Liver (tissue), 9 donors: ENCODE measurements around the gene TSPAN32. TPM values are rescaled to one million over a fixed set of nuclear protein-coding genes. Genes with fewer than 3 reads are reported as not detected.
A peak's percentile ranks its signal among the peaks of the same experiment; 100 is the strongest.

Experiments
- DNase-seq: peaks from one replicate; pipeline ENCODE4 v3.0.0-alpha.2; 2017; ENCODE audit warnings: low spot score
- H3K27ac ChIP-seq, 2 donors: one replicate each; pipeline ENCODE4 v1.7.0; 2013; ENCODE audit warnings: inconsistent platforms in 2 of 2, low read length in 2 of 2, control low read depth in 1 of 2, low read depth in 1 of 2, mild to moderate bottlenecking in 1 of 2
- H3K27me3 ChIP-seq, 4 donors: one replicate each; pipeline versions ENCODE4 v1.6.1 to v1.7.0; 2013; ENCODE audit warnings: low read length in 3 of 4, inconsistent platforms in 1 of 4, mild to moderate bottlenecking in 1 of 4, moderate library complexity in 1 of 4; ENCODE audit not compliant: control insufficient read depth in 4 of 4, insufficient read depth in 4 of 4
- H3K36me3 ChIP-seq, 4 donors: one replicate each; pipeline versions ENCODE4 v1.6.1 to v1.7.0; 2013; ENCODE audit warnings: low read length in 3 of 4, mild to moderate bottlenecking in 3 of 4, low read depth in 1 of 4, moderate library complexity in 1 of 4; ENCODE audit not compliant: control insufficient read depth in 4 of 4, insufficient read depth in 3 of 4
- H3K4me1 ChIP-seq, 4 donors: one replicate each; pipeline versions ENCODE4 v1.6.1 to v1.7.0; 2013; ENCODE audit warnings: low read length in 3 of 4, mild to moderate bottlenecking in 3 of 4, moderate library complexity in 1 of 4; ENCODE audit not compliant: control insufficient read depth in 4 of 4, insufficient read depth in 4 of 4
- H3K4me3 ChIP-seq, 3 donors: one replicate each; pipeline versions ENCODE4 v1.6.1 to v1.7.0; 2013; ENCODE audit warnings: low read length in 3 of 3, control low read depth in 1 of 3, low read depth in 1 of 3, mild to moderate bottlenecking in 1 of 3
- H3K9ac ChIP-seq, 2 donors: one replicate each; pipeline ENCODE4 v1.7.0; 2013; ENCODE audit warnings: low read length in 2 of 2, mild to moderate bottlenecking in 2 of 2, moderate library complexity in 2 of 2, control low read depth in 1 of 2, low read depth in 1 of 2
- H3K9me3 ChIP-seq, 4 donors: one replicate each; pipeline versions ENCODE4 v1.6.1 to v1.7.0; 2013; ENCODE audit warnings: low read length in 3 of 4; ENCODE audit not compliant: control insufficient read depth in 4 of 4
- ATF3 ChIP-seq: IDR thresholded peaks from 2 replicates; pipeline ENCODE4 v1.6.1; 2016; ENCODE audit warnings: antibody characterized with exemption
- EGR1 ChIP-seq, 2 donors: IDR thresholded peaks; 2 replicates each; pipeline ENCODE4 v1.6.1; 2016 to 2018; ENCODE audit warnings: antibody characterized with exemption in 2 of 2, low read depth in 2 of 2
- FOXA1 ChIP-seq: IDR thresholded peaks from 2 replicates; pipeline ENCODE4 v1.6.1; 2016; ENCODE audit warnings: antibody characterized with exemption
- FOXA2 ChIP-seq: IDR thresholded peaks from 2 replicates; pipeline ENCODE4 v1.6.1; 2016; ENCODE audit warnings: antibody characterized with exemption
- GABPA ChIP-seq, 2 donors: IDR thresholded peaks in 1 of 2; conservative IDR thresholded peaks in 1 of 2; 2 replicates each; pipeline ENCODE4 v1.6.1; 2016; ENCODE audit warnings: antibody characterized with exemption in 2 of 2, mild to moderate bottlenecking in 1 of 2, moderate library complexity in 1 of 2
- HNF4A ChIP-seq, 2 donors: conservative IDR thresholded peaks; 2 replicates each; pipeline ENCODE4 v1.6.1; 2016; ENCODE audit warnings: antibody characterized with exemption in 2 of 2, mild to moderate bottlenecking in 2 of 2
- HNF4G ChIP-seq: IDR thresholded peaks from 2 replicates; pipeline ENCODE4 v1.6.1; 2016; ENCODE audit warnings: antibody characterized with exemption
- JUND ChIP-seq, 2 donors: IDR thresholded peaks; 2 replicates each; pipeline ENCODE4 v1.6.1; 2016; ENCODE audit warnings: antibody characterized with exemption in 2 of 2
- NR2F2 ChIP-seq: IDR thresholded peaks from 2 replicates; pipeline ENCODE4 v1.6.1; 2016; ENCODE audit warnings: antibody characterized with exemption
- RAD21 ChIP-seq, 2 donors: IDR thresholded peaks; 2 replicates each; pipeline ENCODE4 v1.6.1; 2016; ENCODE audit warnings: antibody characterized with exemption in 2 of 2, mild to moderate bottlenecking in 2 of 2
- REST ChIP-seq: IDR thresholded peaks from 2 replicates; pipeline ENCODE4 v1.6.1; 2016; ENCODE audit warnings: antibody characterized with exemption, mild to moderate bottlenecking
- RXRA ChIP-seq, 2 donors: IDR thresholded peaks; 2 replicates each; pipeline ENCODE4 v1.6.1; 2017 to 2018; ENCODE audit warnings: antibody characterized with exemption in 2 of 2, mild to moderate bottlenecking in 1 of 2
- TAF1 ChIP-seq: conservative IDR thresholded peaks from 2 replicates; pipeline ENCODE4 v1.6.1; 2016; ENCODE audit warnings: antibody characterized with exemption, mild to moderate bottlenecking
- YY1 ChIP-seq: IDR thresholded peaks from 2 replicates; pipeline ENCODE4 v1.6.1; 2016; ENCODE audit warnings: antibody characterized with exemption, mild to moderate bottlenecking
- ZBTB33 ChIP-seq: IDR thresholded peaks from 2 replicates; pipeline ENCODE4 v1.6.1; 2016; ENCODE audit warnings: antibody characterized with exemption
- WGBS: extraction: QIAGEN DNeasy Blood & Tissue Kit; methylation state at CpG from one replicate; pipeline ENCODE4 v1.1.7; 2013; 5-methylcytosine and 5-hydroxymethylcytosine counted together
- polyA plus RNA-seq, 2 donors: library from polyadenylated mRNA; stranded (reverse) in 1 of 2; unstranded in 1 of 2; fragments of 200-250 nt in 1 of 2; fragments of >200 nt in 1 of 2; fragmentation: Nextera tagmentation in 1 of 2; extraction: Ambion mirVana in 1 of 2; gene quantifications; one replicate each; pipeline versions ENCODE4 v1.2.1 to v1.2.3, GENCODE V29; 2013 to 2015
- total RNA-seq, 2 donors: library from RNA; depleted of rRNA; stranded (reverse); fragments of >200 nt; gene quantifications; one replicate each; pipeline ENCODE4 v1.2.3, GENCODE V29; 2014
- TF ChIP-seq, protein P1 (sequence below): IDR thresholded peaks from 2 replicates; pipeline ENCODE4 v1.6.1; 2016; ENCODE audit warnings: antibody characterized with exemption
- donor health status: healthy.
- donor health status: healthy.
- donor health status: healthy.
- donor health status: healthy.
- donor health status: healthy.

Gene TSPAN32
- total and polyA plus RNA-seq, 4 donors: 0.25 to 71.4 (median 0.45) TPM

GRCh38 chr11:2313051-2313951 lies 11.5 kb downstream of the TSPAN32 start:
- DNase-seq: peak; percentile 50

GRCh38 chr11:2314136-2314524 lies 12.3 kb downstream of the TSPAN32 start:
- no peak overlapping the region for H3K9ac ChIP-seq
- no peaks in the 10 kb centered on the region for H3K27me3 ChIP-seq
- WGBS: 92% methylated on average over 7 of the region's 7 CpGs
- no peaks in the 10 kb centered on the region for H3K9me3 ChIP-seq
- H3K4me3 ChIP-seq: no peak overlapping the region
- peaks cover 3 to 13% (median 6%) of the 10 kb centered on the region in 4 donors for H3K4me1 ChIP-seq
- no peaks in the 10 kb centered on the region for H3K36me3 ChIP-seq
- DNase-seq: peak; percentile 40
- no peak overlapping the region for H3K27ac ChIP-seq
- TF ChIP-seq GABPA (IDR thresholded peaks at IDR 0.05 in 1 of 2, conservative IDR thresholded peaks at IDR 0.05 in 1 of 2) (no peak), ZBTB33 (no peak), FOXA2 (no peak), EGR1 (IDR thresholded peaks at IDR 0.05; ENCODE audit: low read depth in 2 of 2) (no peak), TAF1 (no peak), HNF4A (conservative IDR thresholded peaks at IDR 0.05) (no peak), RAD21 (IDR thresholded peaks at IDR 0.05) (no peak), YY1 (no peak), RXRA (IDR thresholded peaks at IDR 0.05) (no peak), NR2F2 (no peak)
- TF ChIP-seq, protein P1, sequence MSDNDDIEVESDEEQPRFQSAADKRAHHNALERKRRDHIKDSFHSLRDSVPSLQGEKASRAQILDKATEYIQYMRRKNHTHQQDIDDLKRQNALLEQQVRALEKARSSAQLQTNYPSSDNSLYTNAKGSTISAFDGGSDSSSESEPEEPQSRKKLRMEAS: no peak

More at GRCh38 chr11:2313051-2313951, 11.5 kb downstream of the TSPAN32 start:
- TF ChIP-seq FOXA2: no peak
- no peak for TF ChIP-seq EGR1 (IDR thresholded peaks at IDR 0.05; ENCODE audit: low read depth in 2 of 2)
- TF ChIP-seq ATF3: no peak
- TF ChIP-seq, protein P1: no peak
- TF ChIP-seq FOXA1: no peak
- no peak for TF ChIP-seq RXRA (IDR thresholded peaks at IDR 0.05)
- TF ChIP-seq HNF4A (conservative IDR thresholded peaks at IDR 0.05): no peak
- no peak for TF ChIP-seq GABPA (IDR thresholded peaks at IDR 0.05 in 1 of 2, conservative IDR thresholded peaks at IDR 0.05 in 1 of 2)
- no peak for TF ChIP-seq REST
- no peak for TF ChIP-seq JUND (IDR thresholded peaks at IDR 0.05)
- TF ChIP-seq HNF4G: no peak
- WGBS: 93% methylated on average over 34 of the region's 34 CpGs
- peaks cover 3 to 13% (median 6%) of the 10 kb centered on the region in 4 donors for H3K4me1 ChIP-seq
- no peaks in the 10 kb centered on the region for H3K27me3 ChIP-seq
- H3K4me3 ChIP-seq: no peak overlapping the region
- H3K9me3 ChIP-seq: no peaks in the 10 kb centered on the region
- H3K9ac ChIP-seq: no peak overlapping the region
- no peak overlapping the region for H3K27ac ChIP-seq
- no peaks in the 10 kb centered on the region for H3K36me3 ChIP-seq
